Activated T-cell treated with anti-CD3 and anti-CD28 coated beads, Interleukin-2, amount 50 U/mL, for 1 hour (primary cell): ENCODE data around the gene PAQR5.
"Not testable (repeated sequence)": the region's sequence is repeated elsewhere in the genome, so short reads cannot be mapped to it uniquely, and the experiment has no call there.

Source experiments
- DNase-seq: peaks from one replicate; pipeline ENCODE4 v3.0.0-alpha.2; 2020

The PAQR5 gene

GRCh38 chr15:69298697-69299441 is at the start of gene PAQR5:
TSS of gene PAQR5 (plus strand) at chr15:69298912. CDS start at chr15:69360081, 61,169 bp downstream.
- DNase-seq = no peak

GRCh38 chr15:69253156-69253555 is 45.6 kb upstream of the PAQR5 start:
- DNase-seq = no peak

GRCh38 chr15:69265347-69265955 is 33.3 kb upstream of the PAQR5 start:
- no peak for DNase-seq

- DNase-seq = no peak
Measured at GRCh38 chr15:69271217-69271616, 27.5 kb upstream of the PAQR5 start.

GRCh38 chr15:69272139-69272538 is 26.6 kb upstream of the PAQR5 start:
- no peak for DNase-seq

- DNase-seq = no peak
Measured at GRCh38 chr15:69272891-69273290, 25.8 kb upstream of the PAQR5 start.

GRCh38 chr15:69275074-69275670 is 23.5 kb upstream of the PAQR5 start:
- no peak for DNase-seq

- DNase-seq = no peak
Measured at GRCh38 chr15:69275933-69276560, 22.7 kb upstream of the PAQR5 start.

GRCh38 chr15:69277316-69277715 is 21.4 kb upstream of the PAQR5 start:
- DNase-seq = no peak

GRCh38 chr15:69279636-69280035 is 19.1 kb upstream of the PAQR5 start:
- no peak for DNase-seq

- DNase-seq = no peak
Measured at GRCh38 chr15:69280783-69281182, 17.9 kb upstream of the PAQR5 start.

GRCh38 chr15:69282104-69282743 is 16.5 kb upstream of the PAQR5 start:
- DNase-seq = no peak

- DNase-seq = no peak
Measured at GRCh38 chr15:69285834-69286233, 12.9 kb upstream of the PAQR5 start.

- no peak for DNase-seq
Measured at GRCh38 chr15:69288011-69288410, 10.7 kb upstream of the PAQR5 start.

- no peak for DNase-seq
Measured at GRCh38 chr15:69288531-69289341, 10.0 kb upstream of the PAQR5 start.

GRCh38 chr15:69289342-69290146 is 9.2 kb upstream of the PAQR5 start:
- DNase-seq = no peak

- DNase-seq = no peak
Measured at GRCh38 chr15:69290346-69291164, 8.2 kb upstream of the PAQR5 start.

- DNase-seq = not testable (repeated sequence)
Measured at GRCh38 chr15:69291651-69292050, 7.1 kb upstream of the PAQR5 start.

GRCh38 chr15:69292826-69293420 is 5.8 kb upstream of the PAQR5 start:
- no peak for DNase-seq
